AG04450 (cell line): ENCODE results near the gene ZNF516. TPM values are rescaled to one million over a fixed set of nuclear protein-coding genes. Genes with fewer than 3 reads are reported as not detected.

Source experiments
- CTCF ChIA-PET: fragments of 300-600, 350-600 bp; formaldehyde crosslinking; extraction: SDS; loops from one replicate; lab custom pipeline; 2022; ENCODE audit warnings: antibody characterized with exemption, inconsistent platforms; lab: Charles Lee
- POLR2A ChIA-PET: fragments of 350-600 bp; formaldehyde crosslinking; extraction: SDS; loops from one replicate; lab custom pipeline; 2021; ENCODE audit warnings: antibody characterized with exemption, inconsistent platforms; lab: Yijun Ruan, JAX
- DNase-seq: peaks from one replicate; pipeline ENCODE4 v3.0.0-alpha.2; 2011; ENCODE audit warnings: low read depth, low spot score
- H3K27ac ChIP-seq: one replicate; pipeline ENCODE4 v1.5.1; 2012; ENCODE audit warnings: low read depth, low read length, control low read depth
- H3K27me3 ChIP-seq: one replicate; pipeline ENCODE4 v1.6.0; 2012; ENCODE audit warnings: low read length; ENCODE audit not compliant: control insufficient read depth, insufficient read depth
- H3K4me3 ChIP-seq: 2 replicates; pipeline ENCODE4 v1.5.1; 2011; ENCODE audit warnings: mild to moderate bottlenecking, low read depth, low read length, control low read depth
- H3K9me3 ChIP-seq: 2 replicates; pipeline ENCODE4 v1.5.1; 2012; ENCODE audit warnings: low read length; ENCODE audit not compliant: control insufficient read depth, insufficient read depth
- polyA plus RNA-seq: library from polyadenylated mRNA; depleted of rRNA; stranded (reverse); fragments of >200 nt; gene quantifications from 2 replicates; pipeline ENCODE4 v1.2.3, GENCODE V29; 2011
- TF ChIP-seq, protein P1 (sequence below): IDR thresholded peaks from 2 replicates; pipeline ENCODE4 v1.5.1; 2011; ENCODE audit warnings: low read depth, low read length, control low read depth, inconsistent platforms

ZNF516 gene
- polyA plus RNA-seq, 1 experiment: 15.5 TPM

GRCh38 chr18:76421685-76422078, 73.4 kb downstream of the ZNF516 start:
- Histone ChIP-seq H3K4me3 (no peak overlapping the region), H3K27me3 (no peaks in the 10 kb centered on the region), H3K27ac (peak overlapping the region; percentile 33), H3K9me3 (no peaks in the 10 kb centered on the region)
- ChIA-PET POLR2A (no interaction called here), CTCF (interaction anchor here (2.0 kb wide), 1 partner anchor 23 kb away, joined by 5 read pairs; no protein-coding TSS in a partner anchor)
- no peak for DNase-seq
- TF ChIP-seq, protein P1, sequence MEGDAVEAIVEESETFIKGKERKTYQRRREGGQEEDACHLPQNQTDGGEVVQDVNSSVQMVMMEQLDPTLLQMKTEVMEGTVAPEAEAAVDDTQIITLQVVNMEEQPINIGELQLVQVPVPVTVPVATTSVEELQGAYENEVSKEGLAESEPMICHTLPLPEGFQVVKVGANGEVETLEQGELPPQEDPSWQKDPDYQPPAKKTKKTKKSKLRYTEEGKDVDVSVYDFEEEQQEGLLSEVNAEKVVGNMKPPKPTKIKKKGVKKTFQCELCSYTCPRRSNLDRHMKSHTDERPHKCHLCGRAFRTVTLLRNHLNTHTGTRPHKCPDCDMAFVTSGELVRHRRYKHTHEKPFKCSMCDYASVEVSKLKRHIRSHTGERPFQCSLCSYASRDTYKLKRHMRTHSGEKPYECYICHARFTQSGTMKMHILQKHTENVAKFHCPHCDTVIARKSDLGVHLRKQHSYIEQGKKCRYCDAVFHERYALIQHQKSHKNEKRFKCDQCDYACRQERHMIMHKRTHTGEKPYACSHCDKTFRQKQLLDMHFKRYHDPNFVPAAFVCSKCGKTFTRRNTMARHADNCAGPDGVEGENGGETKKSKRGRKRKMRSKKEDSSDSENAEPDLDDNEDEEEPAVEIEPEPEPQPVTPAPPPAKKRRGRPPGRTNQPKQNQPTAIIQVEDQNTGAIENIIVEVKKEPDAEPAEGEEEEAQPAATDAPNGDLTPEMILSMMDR: no peak

DNA sequence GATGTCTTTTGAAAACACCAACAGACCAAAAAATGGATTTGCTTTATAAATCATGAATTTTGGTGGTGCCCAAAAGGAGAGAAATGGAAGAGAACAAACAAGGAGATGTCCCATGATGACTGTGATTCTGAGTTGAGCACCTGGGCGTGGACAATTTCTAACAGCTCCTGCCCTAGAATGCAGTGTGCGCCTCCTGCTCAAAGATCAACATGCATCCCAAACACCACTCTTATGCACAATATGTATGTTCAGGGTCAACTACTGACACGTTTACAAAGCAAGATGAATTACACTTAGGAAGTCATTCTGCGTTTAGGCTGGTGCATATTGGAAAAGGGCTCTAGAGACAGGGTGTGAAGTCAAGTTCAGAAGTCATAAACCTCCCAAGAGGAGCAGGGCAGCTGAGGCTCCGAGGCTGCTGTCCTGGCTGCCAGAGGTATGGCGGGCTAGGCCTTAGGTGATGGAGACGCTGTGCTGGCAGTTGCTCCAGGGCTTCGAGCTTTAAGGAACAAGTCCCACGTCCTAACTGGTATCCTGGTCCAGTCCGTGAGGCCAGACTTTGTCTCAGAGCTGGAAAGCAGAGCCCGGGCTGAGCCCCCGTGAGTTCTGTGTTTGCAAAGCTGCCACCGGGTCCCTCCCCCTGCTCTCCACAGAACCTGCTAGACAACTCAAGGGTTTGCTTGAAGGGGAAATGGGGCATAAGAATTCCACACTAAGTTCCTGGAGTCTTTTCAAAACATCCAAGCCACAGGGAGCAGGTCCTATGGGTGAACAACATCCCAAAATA, 74.0 kb downstream of the ZNF516 start:
- TF ChIP-seq, protein P1: no peak
- CTCF ChIA-PET: interaction anchor here (0.6 to 2.0 kb wide), 2 partner anchors 22 to 266 kb away, joined by 3 to 5 read pairs; no protein-coding TSS in a partner anchor
- Histone ChIP-seq H3K27ac (peak overlapping the region; percentile 33), H3K27me3 (no peaks in the 10 kb centered on the region), H3K4me3 (no peak overlapping the region), H3K9me3 (no peaks in the 10 kb centered on the region)
- DNase-seq: no peak
- POLR2A ChIA-PET: no interaction called here

GRCh38 chr18:76419811-76420210, 75.2 kb downstream of the ZNF516 start:
- Histone ChIP-seq H3K4me3 (no peak overlapping the region), H3K27ac (no peak overlapping the region), H3K9me3 (no peaks in the 10 kb centered on the region), H3K27me3 (no peaks in the 10 kb centered on the region)
- CTCF ChIA-PET: no interaction called here
- TF ChIP-seq, protein P1: no peak
- no peak for DNase-seq
- POLR2A ChIA-PET: no interaction called here

GRCh38 chr18:76416911-76417310, 78.1 kb downstream of the ZNF516 start:
- Histone ChIP-seq H3K9me3 (no peaks in the 10 kb centered on the region), H3K4me3 (no peak overlapping the region), H3K27ac (no peak overlapping the region), H3K27me3 (no peaks in the 10 kb centered on the region)
- ChIA-PET CTCF (interaction anchor here (0.6 to 2.1 kb wide), 5 partner anchors 10 to 204 kb away, joined by 3 to 10 read pairs (median 4); no protein-coding TSS in a partner anchor), POLR2A (no interaction called here)
- no peak for DNase-seq
- TF ChIP-seq, protein P1: no peak

- POLR2A ChIA-PET: no interaction called here
Measured at GRCh38 chr18:76414936-76415621, 80.0 kb downstream of the ZNF516 start.

More at GRCh38 chr18:76414936-76415621, 80.0 kb downstream of the ZNF516 start:
- CTCF ChIA-PET: interaction anchor here (1.1 to 1.5 kb wide), 3 partner anchors 11 to 295 kb away, joined by 5 to 8 read pairs (median 5); no protein-coding TSS in a partner anchor
- Histone ChIP-seq H3K4me3 (no peak overlapping the region), H3K9me3 (no peaks in the 10 kb centered on the region), H3K27me3 (no peaks in the 10 kb centered on the region), H3K27ac (no peak overlapping the region)
- TF ChIP-seq, protein P1: no peak
- no peak for DNase-seq
